Cardiac muscle cell (in vitro differentiated cells and primary cell): ENCODE results near the gene OR6S1. TPM values are rescaled to one million over a fixed set of nuclear protein-coding genes. Genes with fewer than 3 reads are reported as not detected.
"Not testable (repeated sequence)": the region's sequence is repeated elsewhere in the genome, so short reads cannot be mapped to it uniquely, and the experiment has no call there.

Experiments
- DNase-seq, 2 donors: peaks; one replicate each; pipeline versions ENCODE4 v3.0.0 to v3.0.0-alpha.2; 2010 to 2017; ENCODE audit warnings: low read depth in 1 of 2, low spot score in 1 of 2
- H3K27ac ChIP-seq: fragments of 200-600 bp; sonication (generic); 2 replicates; pipeline ENCODE4 v1.5.1; 2016
- H3K27me3 ChIP-seq: fragments of 200-600 bp; sonication (generic); 2 replicates; pipeline ENCODE4 v1.6.0; 2016; ENCODE audit warnings: control low read depth
- H3K36me3 ChIP-seq: fragments of 200-600 bp; sonication (generic); 2 replicates; pipeline ENCODE4 v1.5.1; 2016; ENCODE audit warnings: control low read depth
- H3K4me1 ChIP-seq: fragments of 200-600 bp; sonication (generic); 2 replicates; pipeline ENCODE4 v1.8.1; 2017; ENCODE audit warnings: low read depth, mild to moderate bottlenecking, mixed run types
- H3K4me3 ChIP-seq: fragments of 200-600 bp; sonication (generic); 2 replicates; pipeline ENCODE4 v1.5.1; 2016; ENCODE audit warnings: mild to moderate bottlenecking
- H3K9me3 ChIP-seq: fragments of 200-600 bp; sonication (generic); 2 replicates; pipeline ENCODE4 v1.5.1; 2017; ENCODE audit warnings: low read depth, mild to moderate bottlenecking, control low read depth
- polyA plus RNA-seq: library from polyadenylated mRNA; unstranded; fragments of >200 nt; fragmentation: Nextera tagmentation; extraction: Ambion mirVana; gene quantifications from 2 replicates; pipeline ENCODE4 v1.2.1, GENCODE V29; 2016
- total RNA-seq: library from RNA; depleted of rRNA; stranded (reverse); fragments of >200 nt; gene quantifications from 2 replicates; pipeline ENCODE4 v1.2.3, GENCODE V29; 2016
- TF ChIP-seq, protein P1 (sequence below): IDR thresholded peaks from 2 replicates; pipeline ENCODE4 v1.5.1; 2012; ENCODE audit warnings: low read depth, mild to moderate bottlenecking, low read length

OR6S1 gene
- total and polyA plus RNA-seq, 2 experiments from 2014 or later = not detected

DNA sequence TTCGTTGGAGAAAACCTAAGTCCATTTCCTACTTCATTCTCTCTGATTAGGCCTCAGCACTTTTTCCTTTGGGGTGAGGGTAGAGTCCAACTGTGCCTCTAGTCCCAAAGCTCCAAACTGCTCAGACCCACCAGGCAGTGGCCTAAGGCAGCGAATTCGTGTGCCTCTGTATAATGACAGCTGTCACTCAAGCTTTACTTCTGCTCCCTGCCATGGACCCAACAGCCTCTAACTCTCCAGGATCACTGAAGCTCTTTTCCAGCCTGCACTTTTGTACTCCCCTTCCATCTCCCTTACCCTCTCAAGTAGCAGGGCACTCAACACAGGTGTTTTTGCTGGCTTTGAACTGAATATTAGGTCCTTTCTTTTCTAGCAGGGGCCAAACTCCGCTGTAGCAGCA lies 14.8 kb upstream of the OR6S1 start:
- H3K4me1 ChIP-seq = no peaks in the 10 kb centered on the region
- H3K27me3 ChIP-seq = peaks cover 88% of the 10 kb centered on the region
- DNase-seq = no peak
- no peak overlapping the region for H3K4me3 ChIP-seq
- TF ChIP-seq, protein P1, sequence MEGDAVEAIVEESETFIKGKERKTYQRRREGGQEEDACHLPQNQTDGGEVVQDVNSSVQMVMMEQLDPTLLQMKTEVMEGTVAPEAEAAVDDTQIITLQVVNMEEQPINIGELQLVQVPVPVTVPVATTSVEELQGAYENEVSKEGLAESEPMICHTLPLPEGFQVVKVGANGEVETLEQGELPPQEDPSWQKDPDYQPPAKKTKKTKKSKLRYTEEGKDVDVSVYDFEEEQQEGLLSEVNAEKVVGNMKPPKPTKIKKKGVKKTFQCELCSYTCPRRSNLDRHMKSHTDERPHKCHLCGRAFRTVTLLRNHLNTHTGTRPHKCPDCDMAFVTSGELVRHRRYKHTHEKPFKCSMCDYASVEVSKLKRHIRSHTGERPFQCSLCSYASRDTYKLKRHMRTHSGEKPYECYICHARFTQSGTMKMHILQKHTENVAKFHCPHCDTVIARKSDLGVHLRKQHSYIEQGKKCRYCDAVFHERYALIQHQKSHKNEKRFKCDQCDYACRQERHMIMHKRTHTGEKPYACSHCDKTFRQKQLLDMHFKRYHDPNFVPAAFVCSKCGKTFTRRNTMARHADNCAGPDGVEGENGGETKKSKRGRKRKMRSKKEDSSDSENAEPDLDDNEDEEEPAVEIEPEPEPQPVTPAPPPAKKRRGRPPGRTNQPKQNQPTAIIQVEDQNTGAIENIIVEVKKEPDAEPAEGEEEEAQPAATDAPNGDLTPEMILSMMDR = no peak
- H3K9me3 ChIP-seq = no peaks in the 10 kb centered on the region
- H3K27ac ChIP-seq = no peak overlapping the region
- H3K36me3 ChIP-seq = no peaks in the 10 kb centered on the region

DNA sequence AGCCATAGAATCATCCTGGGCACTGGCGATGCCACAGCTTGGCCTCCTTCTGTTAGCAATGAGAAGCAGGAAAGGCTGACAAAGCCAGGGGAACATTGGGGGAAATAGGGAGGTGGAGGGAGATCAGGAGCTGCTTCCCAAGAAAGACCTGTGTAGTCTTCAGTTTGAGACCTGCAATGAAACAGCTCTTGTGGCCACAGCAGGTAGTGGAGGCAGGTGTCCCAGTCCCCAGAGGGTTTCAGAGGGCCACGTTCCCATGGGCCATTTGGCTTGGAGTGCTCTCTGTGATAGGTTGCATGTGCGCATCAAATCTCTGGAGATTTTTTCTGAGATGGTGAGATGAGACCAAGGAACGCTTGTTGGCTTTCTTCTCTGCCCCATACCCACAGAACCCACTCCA lies 14.4 kb upstream of the OR6S1 start:
- no peaks in the 10 kb centered on the region for H3K4me1 ChIP-seq
- H3K4me3 ChIP-seq = no peak overlapping the region
- no peaks in the 10 kb centered on the region for H3K36me3 ChIP-seq
- no peak for DNase-seq
- H3K9me3 ChIP-seq = no peaks in the 10 kb centered on the region
- H3K27ac ChIP-seq = no peak overlapping the region
- TF ChIP-seq, protein P1 = no peak
- H3K27me3 ChIP-seq = peaks cover 84% of the 10 kb centered on the region

DNA sequence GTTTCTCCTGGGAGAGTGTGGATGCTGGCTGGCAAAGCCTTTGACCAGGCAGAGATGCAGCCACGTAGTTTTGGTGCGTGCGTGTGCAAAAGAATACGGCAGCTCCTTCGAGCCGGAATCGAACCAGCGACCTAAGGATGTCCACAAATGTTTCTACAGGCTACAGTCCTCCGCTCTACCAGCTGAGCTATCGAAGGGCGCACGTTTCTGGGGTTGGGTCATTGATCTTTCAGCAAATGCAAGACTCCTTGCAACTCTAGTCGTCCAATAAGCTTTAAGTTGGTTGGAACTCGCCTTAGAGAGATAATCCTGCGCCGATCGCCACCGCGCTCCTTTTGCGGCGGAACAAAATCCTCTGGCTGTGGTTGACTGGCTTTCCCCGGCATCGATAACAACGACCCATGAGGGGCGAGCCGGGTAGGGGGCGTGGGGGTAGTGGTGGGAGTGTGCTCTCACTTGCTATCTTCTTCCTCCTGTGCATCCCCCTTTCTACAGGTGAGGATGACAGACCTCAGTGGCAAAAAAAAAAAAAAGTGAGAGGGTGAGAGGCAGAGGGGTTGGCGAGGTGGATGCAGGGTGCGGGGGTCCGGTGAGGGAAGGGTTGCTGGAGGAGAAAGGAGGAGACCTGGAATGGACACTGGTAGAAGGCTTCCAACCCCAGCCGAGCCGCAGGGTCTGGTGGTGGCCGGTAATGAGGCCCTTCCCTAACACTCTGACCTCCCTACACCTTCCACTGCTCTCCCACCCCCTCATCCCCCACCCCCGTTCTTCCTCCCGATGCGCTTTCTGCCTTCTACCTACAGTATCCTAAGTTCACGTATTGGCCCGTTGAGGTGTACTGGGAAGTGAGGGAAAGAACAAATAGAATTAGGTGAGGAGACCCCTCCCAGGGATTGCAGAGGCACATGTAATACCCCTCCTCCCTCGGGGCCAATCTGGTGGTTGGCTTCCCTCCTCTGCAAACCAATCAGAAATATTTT lies 11.8 kb upstream of the OR6S1 start:
- TF ChIP-seq, protein P1 = no peak
- Histone ChIP-seq H3K27ac (no peak overlapping the region), H3K9me3 (no peaks in the 10 kb centered on the region), H3K36me3 (no peaks in the 10 kb centered on the region), H3K4me1 (no peaks in the 10 kb centered on the region), H3K4me3 (peak overlapping the region; percentile 28), H3K27me3 (peaks cover 61% of the 10 kb centered on the region)
- DNase-seq = peak; percentile 48 to 58

DNA sequence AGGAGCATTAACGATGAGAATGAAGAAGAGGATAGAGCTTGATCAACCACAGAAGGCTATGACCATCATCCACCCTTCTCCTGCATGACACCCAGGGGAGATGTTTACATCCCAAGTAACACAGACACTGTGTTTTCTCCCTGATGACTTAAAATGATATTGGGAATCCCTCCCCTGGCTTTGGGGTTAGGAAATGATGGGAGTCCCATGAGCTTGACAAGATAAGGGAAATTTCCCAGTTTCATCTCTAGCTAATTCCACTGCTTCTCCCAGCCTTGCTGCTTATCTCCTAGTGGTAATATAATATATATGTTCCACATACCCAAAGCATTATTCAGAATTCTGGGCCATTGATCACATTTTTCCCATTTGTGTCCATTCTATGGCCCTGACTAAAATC lies 4.0 kb upstream of the OR6S1 start:
- H3K27ac ChIP-seq = no peak overlapping the region
- no peak overlapping the region for H3K4me3 ChIP-seq
- no peaks in the 10 kb centered on the region for H3K27me3 ChIP-seq
- TF ChIP-seq, protein P1 = no peak
- H3K4me1 ChIP-seq = no peaks in the 10 kb centered on the region
- no peak for DNase-seq
- H3K9me3 ChIP-seq = no peaks in the 10 kb centered on the region
- H3K36me3 ChIP-seq = no peaks in the 10 kb centered on the region

DNA sequence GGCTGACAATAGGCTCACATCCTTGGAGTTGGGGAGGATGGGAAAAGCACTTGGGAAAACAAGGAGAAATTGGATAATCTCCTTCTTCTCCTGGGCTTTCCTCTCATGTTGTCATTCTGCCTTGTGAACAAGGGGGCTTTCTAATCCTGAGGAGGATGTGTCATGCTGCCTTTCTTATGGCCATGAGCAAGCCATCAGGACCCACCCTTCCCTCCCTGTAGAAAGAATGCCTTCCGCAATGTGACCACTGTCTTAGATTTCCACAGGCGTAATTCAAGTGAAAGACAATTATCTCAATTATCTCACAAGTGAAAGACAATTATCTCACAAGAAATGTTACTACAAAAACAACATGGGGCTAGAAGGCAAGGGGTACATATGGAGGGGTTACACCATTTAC lies 3.0 kb upstream of the OR6S1 start:
- Histone ChIP-seq H3K27ac (no peak overlapping the region), H3K4me3 (no peak overlapping the region), H3K27me3 (no peaks in the 10 kb centered on the region), H3K36me3 (no peaks in the 10 kb centered on the region), H3K9me3 (no peaks in the 10 kb centered on the region), H3K4me1 (no peaks in the 10 kb centered on the region)
- TF ChIP-seq, protein P1 = no peak
- no peak for DNase-seq

DNA sequence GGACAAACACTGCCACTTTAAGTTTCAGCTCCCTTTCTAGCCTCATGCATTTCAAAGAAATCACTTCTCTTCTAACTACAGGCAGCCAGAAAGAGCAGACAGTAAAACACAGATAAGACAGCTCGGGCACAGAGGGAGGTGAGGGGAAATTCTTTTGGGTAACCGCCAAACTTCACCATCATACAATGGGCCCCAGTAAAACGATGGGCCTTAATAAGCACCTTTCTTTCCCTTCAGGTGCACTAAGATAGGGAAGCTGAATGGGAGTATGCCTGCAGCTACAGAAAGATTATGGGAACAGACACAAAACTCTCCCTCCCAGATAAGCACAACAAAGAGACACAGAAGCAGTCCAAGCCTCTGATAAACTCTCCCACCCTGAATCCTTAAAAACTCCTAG lies 1.3 kb upstream of the OR6S1 start:
- not testable (repeated sequence) for H3K27ac ChIP-seq, H3K36me3 ChIP-seq, H3K27me3 ChIP-seq, H3K4me1 ChIP-seq, H3K9me3 ChIP-seq, H3K4me3 ChIP-seq, DNase-seq
